Mucosa of rectum (tissue), 2 donors: Measurements from ENCODE around the gene OR13D1.
"Not testable (repeated sequence)": the region's sequence is repeated elsewhere in the genome, so short reads cannot be mapped to it uniquely, and the experiment has no call there.

ENCODE experiments used
- H3K27ac ChIP-seq, 2 donors: one replicate each; pipeline ENCODE4 v1.7.0; 2013; ENCODE audit warnings: inconsistent platforms in 2 of 2, low read depth in 2 of 2, low read length in 2 of 2
- H3K27me3 ChIP-seq, 2 donors: one replicate each; pipeline ENCODE4 v1.7.0; 2013; ENCODE audit warnings: low read length in 2 of 2; ENCODE audit not compliant: control insufficient read depth in 2 of 2, insufficient read depth in 2 of 2
- H3K36me3 ChIP-seq, 2 donors: one replicate each; pipeline ENCODE4 v1.7.0; 2013; ENCODE audit warnings: low read length in 2 of 2; ENCODE audit not compliant: control insufficient read depth in 2 of 2, insufficient read depth in 2 of 2
- H3K4me1 ChIP-seq, 2 donors: one replicate each; pipeline ENCODE4 v1.7.0; 2013; ENCODE audit warnings: low read length in 2 of 2, mild to moderate bottlenecking in 1 of 2; ENCODE audit not compliant: control insufficient read depth in 2 of 2, insufficient read depth in 2 of 2
- H3K4me3 ChIP-seq, 2 donors: one replicate each; pipeline ENCODE4 v1.7.0; 2013; ENCODE audit warnings: low read length in 2 of 2
- H3K9ac ChIP-seq, 2 donors: one replicate each; pipeline ENCODE4 v1.7.0; 2013; ENCODE audit warnings: low read length in 2 of 2, low read depth in 1 of 2, mild to moderate bottlenecking in 1 of 2
- H3K9me3 ChIP-seq, 2 donors: one replicate each; pipeline ENCODE4 v1.7.0; 2013; ENCODE audit warnings: low read length in 2 of 2; ENCODE audit not compliant: control insufficient read depth in 2 of 2
- donor health status: healthy.
- donor health status: Normal muscosa, but diverticular disease.

OR13D1 gene, protein sequence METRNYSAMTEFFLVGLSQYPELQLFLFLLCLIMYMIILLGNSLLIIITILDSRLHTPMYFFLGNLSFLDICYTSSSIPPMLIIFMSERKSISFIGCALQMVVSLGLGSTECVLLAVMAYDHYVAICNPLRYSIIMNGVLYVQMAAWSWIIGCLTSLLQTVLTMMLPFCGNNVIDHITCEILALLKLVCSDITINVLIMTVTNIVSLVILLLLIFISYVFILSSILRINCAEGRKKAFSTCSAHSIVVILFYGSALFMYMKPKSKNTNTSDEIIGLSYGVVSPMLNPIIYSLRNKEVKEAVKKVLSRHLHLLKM

DNA sequence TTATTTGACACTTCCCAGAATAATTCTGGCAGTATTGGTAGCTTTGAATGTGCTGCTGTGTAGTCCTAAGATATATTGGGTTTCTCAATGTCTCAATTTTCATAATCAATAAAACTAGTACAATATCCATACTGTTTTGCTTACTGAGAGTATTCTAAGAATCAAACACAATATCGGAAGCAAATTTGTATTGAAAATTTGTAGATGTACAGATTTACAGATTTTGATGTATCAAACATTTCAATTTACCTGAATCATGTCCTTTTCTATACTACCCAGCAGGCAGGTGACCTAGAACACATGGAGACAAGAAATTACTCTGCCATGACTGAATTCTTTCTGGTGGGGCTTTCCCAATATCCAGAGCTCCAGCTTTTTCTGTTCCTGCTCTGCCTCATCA lies at the start of gene OR13D1:
Gene OR13D1, plus strand, starts transcription at position 301 of the 400 bp plus-strand sequence. Its CDS starts 0 bp downstream, at position 301.
- Histone ChIP-seq H3K4me1 (no peaks in the 10 kb centered on the region), H3K36me3 (no peaks in the 10 kb centered on the region), H3K4me3 (no peak within 1 kb of the TSS), H3K9me3 (no peaks in the 10 kb centered on the region), H3K27me3 (no peaks in the 10 kb centered on the region), H3K27ac (no peak within 1 kb of the TSS), H3K9ac (no peak within 1 kb of the TSS)

DNA sequence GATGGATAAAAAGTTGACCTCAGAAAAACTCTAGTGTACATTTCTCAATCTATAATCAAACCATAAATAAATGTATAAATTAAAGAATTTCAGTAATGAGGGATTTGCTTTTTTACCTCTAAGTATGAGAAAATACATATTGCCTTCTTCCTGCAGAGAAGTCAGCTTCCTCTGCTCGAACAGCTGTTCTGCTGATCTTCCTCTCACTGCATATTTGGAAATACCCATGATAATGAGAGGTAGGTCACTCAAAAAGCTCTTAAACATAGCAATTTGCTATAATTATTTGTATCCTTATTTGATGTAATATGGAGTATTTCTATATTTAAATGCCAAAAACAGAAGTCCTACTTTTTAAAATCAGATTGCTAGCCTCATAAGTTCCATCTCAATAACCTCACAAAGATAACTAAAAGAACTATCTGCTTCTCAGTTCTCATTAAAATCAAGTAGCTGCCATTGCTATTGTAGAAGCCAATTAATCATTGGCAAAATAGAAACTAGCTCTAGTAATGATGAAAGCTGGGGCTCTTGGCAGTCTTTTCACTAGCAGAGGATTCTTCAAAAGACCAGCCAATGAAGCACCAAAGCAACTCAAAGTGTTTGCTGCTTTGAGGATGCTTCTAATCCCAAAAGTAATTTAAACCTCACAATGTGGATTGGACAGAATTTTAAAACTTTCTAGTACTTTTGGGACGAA lies 35.7 kb upstream of the OR13D1 start:
- Histone ChIP-seq H3K9ac (no peak overlapping the region), H3K4me1 (no peaks in the 10 kb centered on the region), H3K4me3 (no peak overlapping the region), H3K36me3 (no peaks in the 10 kb centered on the region), H3K27me3 (no peaks in the 10 kb centered on the region), H3K9me3 (no peaks in the 10 kb centered on the region), H3K27ac (no peak overlapping the region)

DNA sequence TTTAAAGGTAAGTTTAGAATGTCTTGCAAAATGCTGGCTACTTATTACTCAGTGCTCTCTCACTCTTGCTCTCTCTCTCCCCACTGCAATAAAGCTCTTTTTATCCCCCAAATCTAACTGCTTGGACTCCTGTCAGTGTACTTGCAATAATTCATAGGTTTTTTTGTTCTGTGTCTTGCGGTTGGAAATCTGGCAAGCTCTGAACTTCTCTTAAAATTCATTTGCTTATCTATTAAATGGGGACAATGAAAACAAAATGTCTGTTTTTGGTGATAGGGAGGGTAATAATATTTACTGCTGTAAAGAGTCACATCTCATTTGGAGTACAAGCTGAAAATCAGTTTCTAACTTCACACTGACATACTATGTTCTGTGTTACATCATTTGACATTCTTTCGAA lies 18.7 kb upstream of the OR13D1 start:
- Histone ChIP-seq H3K9ac (no peak overlapping the region), H3K36me3 (no peaks in the 10 kb centered on the region), H3K27ac (no peak overlapping the region), H3K9me3 (no peaks in the 10 kb centered on the region), H3K4me1 (no peaks in the 10 kb centered on the region), H3K4me3 (no peak overlapping the region), H3K27me3 (no peaks in the 10 kb centered on the region)

DNA sequence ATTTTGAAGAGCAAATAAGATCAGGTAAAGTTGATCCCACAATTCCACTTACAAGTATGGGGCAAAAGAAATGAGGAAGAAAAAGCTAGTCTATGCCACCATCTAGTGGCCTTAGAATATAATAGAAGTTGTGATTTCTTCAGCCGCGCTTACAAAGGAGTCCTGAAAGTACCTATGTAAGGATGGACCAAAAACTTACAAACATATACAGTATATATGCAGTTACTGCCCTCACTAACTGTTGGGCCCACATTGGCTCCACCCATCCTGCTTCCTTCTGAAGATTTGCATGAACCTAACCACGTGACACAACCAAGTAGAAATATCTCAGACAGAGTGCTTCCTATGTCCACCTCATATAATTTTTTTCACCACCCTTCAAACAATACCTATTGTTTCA lies 11.7 kb upstream of the OR13D1 start:
- Histone ChIP-seq H3K27me3 (no peaks in the 10 kb centered on the region), H3K36me3 (no peaks in the 10 kb centered on the region), H3K4me3 (no peak overlapping the region), H3K9me3 (no peaks in the 10 kb centered on the region), H3K27ac (no peak overlapping the region), H3K9ac (no peak overlapping the region), H3K4me1 (no peaks in the 10 kb centered on the region)

DNA sequence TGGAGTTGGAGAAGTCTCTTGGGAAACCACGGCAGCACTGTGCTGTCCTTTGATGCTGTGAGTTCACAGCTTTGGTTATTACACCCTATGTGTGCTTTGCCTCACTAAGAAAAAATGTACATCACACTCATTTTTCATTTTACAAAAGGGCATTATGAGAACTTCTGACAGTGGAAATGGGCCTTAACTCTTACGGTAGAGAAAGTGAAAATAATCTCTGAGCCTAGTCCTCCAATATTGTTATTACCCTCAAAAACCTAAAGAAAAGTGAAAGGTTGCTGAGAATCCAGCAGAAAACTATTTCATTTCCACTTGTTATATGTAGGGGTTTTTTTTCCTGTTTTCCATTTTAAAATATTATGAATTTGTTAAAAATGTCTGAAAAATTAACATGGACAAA lies 8.2 kb upstream of the OR13D1 start:
- H3K27me3 ChIP-seq: no peaks in the 10 kb centered on the region

DNA sequence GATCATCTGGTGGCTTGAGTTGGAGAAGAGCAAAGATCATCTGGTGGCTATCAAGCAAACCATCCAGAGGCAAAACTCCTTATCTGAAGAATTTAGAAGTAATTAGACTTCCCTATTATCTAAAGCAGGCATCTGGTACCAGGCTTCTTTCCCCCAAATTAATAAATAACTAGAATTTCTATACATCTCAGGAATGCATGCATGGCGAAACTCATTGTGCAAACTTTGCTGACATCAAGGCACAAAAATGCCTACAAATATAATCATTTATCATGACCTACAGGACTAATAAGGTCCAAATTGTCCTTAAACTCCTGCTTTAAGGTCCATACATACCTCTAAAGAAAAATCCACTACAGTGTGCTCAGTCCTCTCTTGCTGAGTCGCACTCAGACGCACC lies 6.0 kb downstream of the OR13D1 start:
- Histone ChIP-seq H3K27me3 (no peaks in the 10 kb centered on the region), H3K9me3 (no peaks in the 10 kb centered on the region), H3K9ac (no peak overlapping the region), H3K27ac (no peak overlapping the region), H3K36me3 (no peaks in the 10 kb centered on the region), H3K4me1 (no peaks in the 10 kb centered on the region), H3K4me3 (no peak overlapping the region)

More for the DNA sequence above, 8.2 kb upstream of the OR13D1 start:
- Histone ChIP-seq H3K36me3 (no peaks in the 10 kb centered on the region), H3K9ac (no peak overlapping the region), H3K4me3 (no peak overlapping the region), H3K4me1 (no peaks in the 10 kb centered on the region), H3K27ac (no peak overlapping the region), H3K9me3 (no peaks in the 10 kb centered on the region)

DNA sequence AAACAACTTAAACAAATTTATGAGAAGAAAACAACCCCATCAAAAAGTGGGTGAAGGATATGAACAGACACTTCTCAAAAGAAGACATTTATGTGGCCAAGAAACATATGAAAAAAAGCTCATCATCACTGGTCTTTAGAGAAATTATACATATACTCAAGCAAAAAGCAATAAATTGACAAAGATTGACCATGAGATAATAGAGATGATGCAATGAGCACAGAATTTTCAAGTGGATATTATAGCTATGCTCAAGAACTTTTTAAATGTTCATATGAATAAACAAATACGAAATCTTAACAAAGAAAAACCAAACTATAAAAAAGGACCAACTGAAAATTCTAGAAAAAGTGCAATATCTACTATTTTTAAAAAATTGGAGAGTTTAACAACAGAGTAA lies 14.4 kb downstream of the OR13D1 start:
- H3K27me3 ChIP-seq, H3K4me3 ChIP-seq, H3K36me3 ChIP-seq, H3K4me1 ChIP-seq, H3K9me3 ChIP-seq, H3K27ac ChIP-seq, H3K9ac ChIP-seq: not testable (repeated sequence)

DNA sequence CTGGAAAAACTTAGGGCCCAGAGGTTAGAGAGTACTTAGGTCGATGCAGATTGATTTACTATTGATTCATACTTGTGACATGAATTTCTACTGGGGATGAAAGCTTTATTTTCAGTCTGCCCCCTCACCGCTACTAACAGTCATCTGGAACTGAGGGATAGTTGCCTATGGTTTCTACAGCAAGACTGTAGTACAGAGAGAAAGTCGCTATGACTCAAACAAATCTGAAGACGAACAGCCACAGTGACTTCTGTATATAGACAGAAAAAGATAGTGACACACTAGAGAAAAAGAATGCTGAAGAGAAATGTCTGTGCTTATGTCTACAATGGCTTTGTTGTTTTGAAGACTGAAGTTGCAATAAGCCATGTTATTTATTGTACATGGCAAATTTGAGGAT lies 17.3 kb downstream of the OR13D1 start:
- Histone ChIP-seq H3K9me3 (no peaks in the 10 kb centered on the region), H3K9ac (no peak overlapping the region), H3K27me3 (no peaks in the 10 kb centered on the region), H3K36me3 (no peaks in the 10 kb centered on the region), H3K4me3 (no peak overlapping the region), H3K27ac (no peak overlapping the region), H3K4me1 (no peaks in the 10 kb centered on the region)

DNA sequence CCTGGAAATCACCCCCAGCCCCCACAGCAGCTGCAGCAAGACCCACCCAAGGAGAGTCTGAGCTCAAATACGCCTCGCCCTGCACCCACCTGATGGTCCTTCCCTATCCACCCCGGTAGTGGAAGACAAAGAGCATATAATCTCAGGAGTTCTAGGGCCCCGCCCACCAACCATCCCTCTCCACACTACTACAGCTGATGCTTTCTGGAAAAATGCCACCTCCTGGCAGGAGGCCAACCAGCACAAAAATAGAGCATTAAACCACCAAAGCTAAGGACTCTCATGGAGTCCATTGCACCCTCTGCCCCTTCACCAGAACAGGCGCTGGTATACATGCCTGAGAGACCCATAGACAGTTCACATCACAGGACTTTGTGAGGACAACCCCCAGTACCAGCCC lies 30.7 kb downstream of the OR13D1 start:
- Histone ChIP-seq H3K36me3 (no peaks in the 10 kb centered on the region), H3K27me3 (no peaks in the 10 kb centered on the region), H3K4me3 (no peak overlapping the region), H3K9me3 (no peaks in the 10 kb centered on the region), H3K27ac (no peak overlapping the region), H3K4me1 (no peaks in the 10 kb centered on the region), H3K9ac (no peak overlapping the region)

DNA sequence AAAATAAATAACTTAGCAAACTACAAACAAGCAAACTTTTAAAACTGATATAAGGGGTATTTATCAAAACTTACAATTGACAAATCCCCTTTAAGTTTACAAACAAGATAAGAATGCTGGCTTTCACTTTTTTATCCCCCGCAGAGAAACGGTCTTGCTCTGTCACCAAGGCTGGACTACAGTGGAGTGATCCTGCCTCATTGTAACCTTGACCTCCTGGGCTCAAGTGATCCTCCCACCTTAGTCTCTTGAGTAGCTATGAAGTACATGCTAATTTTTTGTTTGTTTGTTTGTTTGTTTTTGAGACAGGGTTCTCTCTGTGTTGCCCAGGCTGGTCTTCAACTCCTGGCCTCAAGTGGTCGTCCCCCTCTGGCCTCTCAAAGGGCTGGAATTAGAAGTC lies 44.1 kb downstream of the OR13D1 start:
- Histone ChIP-seq H3K9me3 (no peaks in the 10 kb centered on the region), H3K27ac (no peak overlapping the region), H3K4me3 (no peak overlapping the region), H3K36me3 (no peaks in the 10 kb centered on the region), H3K27me3 (no peaks in the 10 kb centered on the region), H3K9ac (no peak overlapping the region), H3K4me1 (no peaks in the 10 kb centered on the region)
